Measurements from ENCODE around the gene AMDHD1.

DNA sequence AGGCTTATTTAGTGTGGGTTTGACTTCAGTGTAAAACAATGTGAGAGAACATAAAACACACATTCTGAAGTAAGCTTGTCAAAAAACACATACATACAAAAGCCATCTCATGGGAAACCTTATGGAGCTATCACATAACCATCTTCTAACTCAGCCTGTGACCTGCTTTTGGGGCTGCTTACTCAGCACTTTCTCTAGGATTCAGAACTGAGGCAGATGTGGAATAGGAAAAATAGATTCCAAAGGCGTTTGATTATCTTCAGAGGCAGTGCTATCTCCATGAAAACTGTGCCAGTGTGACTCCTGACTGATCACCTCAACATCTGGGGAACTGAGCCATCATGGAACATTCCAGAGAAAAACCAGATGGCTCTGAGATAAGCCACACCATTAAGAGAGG, 39.5 kb downstream of the AMDHD1 start:
- TF ChIP-seq POLR2A (IDR thresholded peaks at IDR 0.05; ENCODE audit: low read depth, low read length) (no peak), CREB1 (IDR thresholded peaks at IDR 0.05; ENCODE audit: low read depth) (no peak), EGR1 (IDR thresholded peaks at IDR 0.05; ENCODE audit: borderline replicate concordance in 1 of 2, low read depth in 2 of 2, low read length in 2 of 2) (no peak), BRCA1 (IDR thresholded peaks at IDR 0.05; ENCODE audit: low read depth, low read length) (no peak), ZNF24 (IDR thresholded peaks at IDR 0.05) (no peak), SRF (IDR thresholded peaks at IDR 0.05; ENCODE audit: low read depth in 2 of 2, low read length in 2 of 2) (no peak), NBN (IDR thresholded peaks at IDR 0.05) (no peak)
- TF ChIP-seq, protein P1, sequence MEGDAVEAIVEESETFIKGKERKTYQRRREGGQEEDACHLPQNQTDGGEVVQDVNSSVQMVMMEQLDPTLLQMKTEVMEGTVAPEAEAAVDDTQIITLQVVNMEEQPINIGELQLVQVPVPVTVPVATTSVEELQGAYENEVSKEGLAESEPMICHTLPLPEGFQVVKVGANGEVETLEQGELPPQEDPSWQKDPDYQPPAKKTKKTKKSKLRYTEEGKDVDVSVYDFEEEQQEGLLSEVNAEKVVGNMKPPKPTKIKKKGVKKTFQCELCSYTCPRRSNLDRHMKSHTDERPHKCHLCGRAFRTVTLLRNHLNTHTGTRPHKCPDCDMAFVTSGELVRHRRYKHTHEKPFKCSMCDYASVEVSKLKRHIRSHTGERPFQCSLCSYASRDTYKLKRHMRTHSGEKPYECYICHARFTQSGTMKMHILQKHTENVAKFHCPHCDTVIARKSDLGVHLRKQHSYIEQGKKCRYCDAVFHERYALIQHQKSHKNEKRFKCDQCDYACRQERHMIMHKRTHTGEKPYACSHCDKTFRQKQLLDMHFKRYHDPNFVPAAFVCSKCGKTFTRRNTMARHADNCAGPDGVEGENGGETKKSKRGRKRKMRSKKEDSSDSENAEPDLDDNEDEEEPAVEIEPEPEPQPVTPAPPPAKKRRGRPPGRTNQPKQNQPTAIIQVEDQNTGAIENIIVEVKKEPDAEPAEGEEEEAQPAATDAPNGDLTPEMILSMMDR (IDR thresholded peaks at IDR 0.05 in 2 of 3, conservative IDR thresholded peaks at IDR 0.05 in 1 of 3; ENCODE audit: control insufficient read depth in 2 of 3, extremely low read depth in 1 of 3, insufficient read depth in 1 of 3, low read depth in 3 of 3, low read length in 3 of 3): no peak
- TF ChIP-seq, protein P2, sequence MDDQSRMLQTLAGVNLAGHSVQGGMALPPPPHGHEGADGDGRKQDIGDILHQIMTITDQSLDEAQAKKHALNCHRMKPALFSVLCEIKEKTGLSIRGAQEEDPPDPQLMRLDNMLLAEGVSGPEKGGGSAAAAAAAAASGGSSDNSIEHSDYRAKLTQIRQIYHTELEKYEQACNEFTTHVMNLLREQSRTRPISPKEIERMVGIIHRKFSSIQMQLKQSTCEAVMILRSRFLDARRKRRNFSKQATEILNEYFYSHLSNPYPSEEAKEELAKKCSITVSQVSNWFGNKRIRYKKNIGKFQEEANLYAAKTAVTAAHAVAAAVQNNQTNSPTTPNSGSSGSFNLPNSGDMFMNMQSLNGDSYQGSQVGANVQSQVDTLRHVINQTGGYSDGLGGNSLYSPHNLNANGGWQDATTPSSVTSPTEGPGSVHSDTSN (IDR thresholded peaks at IDR 0.05; ENCODE audit: insufficient replicate concordance, low read depth, low read length): no peak
- TF ChIP-seq, protein P3, sequence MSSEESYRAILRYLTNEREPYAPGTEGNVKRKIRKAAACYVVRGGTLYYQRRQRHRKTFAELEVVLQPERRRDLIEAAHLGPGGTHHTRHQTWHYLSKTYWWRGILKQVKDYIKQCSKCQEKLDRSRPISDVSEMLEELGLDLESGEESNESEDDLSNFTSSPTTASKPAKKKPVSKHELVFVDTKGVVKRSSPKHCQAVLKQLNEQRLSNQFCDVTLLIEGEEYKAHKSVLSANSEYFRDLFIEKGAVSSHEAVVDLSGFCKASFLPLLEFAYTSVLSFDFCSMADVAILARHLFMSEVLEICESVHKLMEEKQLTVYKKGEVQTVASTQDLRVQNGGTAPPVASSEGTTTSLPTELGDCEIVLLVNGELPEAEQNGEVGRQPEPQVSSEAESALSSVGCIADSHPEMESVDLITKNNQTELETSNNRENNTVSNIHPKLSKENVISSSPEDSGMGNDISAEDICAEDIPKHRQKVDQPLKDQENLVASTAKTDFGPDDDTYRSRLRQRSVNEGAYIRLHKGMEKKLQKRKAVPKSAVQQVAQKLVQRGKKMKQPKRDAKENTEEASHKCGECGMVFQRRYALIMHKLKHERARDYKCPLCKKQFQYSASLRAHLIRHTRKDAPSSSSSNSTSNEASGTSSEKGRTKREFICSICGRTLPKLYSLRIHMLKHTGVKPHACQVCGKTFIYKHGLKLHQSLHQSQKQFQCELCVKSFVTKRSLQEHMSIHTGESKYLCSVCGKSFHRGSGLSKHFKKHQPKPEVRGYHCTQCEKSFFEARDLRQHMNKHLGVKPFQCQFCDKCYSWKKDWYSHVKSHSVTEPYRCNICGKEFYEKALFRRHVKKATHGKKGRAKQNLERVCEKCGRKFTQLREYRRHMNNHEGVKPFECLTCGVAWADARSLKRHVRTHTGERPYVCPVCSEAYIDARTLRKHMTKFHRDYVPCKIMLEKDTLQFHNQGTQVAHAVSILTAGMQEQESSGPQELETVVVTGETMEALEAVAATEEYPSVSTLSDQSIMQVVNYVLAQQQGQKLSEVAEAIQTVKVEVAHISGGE (CRISPR knock-in tag; IDR thresholded peaks at IDR 0.05): no peak
- TF ChIP-seq, protein P4, sequence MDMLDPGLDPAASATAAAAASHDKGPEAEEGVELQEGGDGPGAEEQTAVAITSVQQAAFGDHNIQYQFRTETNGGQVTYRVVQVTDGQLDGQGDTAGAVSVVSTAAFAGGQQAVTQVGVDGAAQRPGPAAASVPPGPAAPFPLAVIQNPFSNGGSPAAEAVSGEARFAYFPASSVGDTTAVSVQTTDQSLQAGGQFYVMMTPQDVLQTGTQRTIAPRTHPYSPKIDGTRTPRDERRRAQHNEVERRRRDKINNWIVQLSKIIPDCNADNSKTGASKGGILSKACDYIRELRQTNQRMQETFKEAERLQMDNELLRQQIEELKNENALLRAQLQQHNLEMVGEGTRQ (IDR thresholded peaks at IDR 0.05; ENCODE audit: borderline replicate concordance, low read depth, low read length): no peak

Measured in GM12878 (cell line).